Stromal cell of bone marrow (primary cell): Measurements from ENCODE around the gene IGLL5.
"Not testable (repeated sequence)": the region's sequence is repeated elsewhere in the genome, so short reads cannot be mapped to it uniquely, and the experiment has no call there.

ENCODE experiments used
- DNase-seq: peaks from one replicate; pipeline ENCODE4 v3.0.0-alpha.2; 2012; ENCODE audit warnings: low read depth

IGLL5 gene

DNA sequence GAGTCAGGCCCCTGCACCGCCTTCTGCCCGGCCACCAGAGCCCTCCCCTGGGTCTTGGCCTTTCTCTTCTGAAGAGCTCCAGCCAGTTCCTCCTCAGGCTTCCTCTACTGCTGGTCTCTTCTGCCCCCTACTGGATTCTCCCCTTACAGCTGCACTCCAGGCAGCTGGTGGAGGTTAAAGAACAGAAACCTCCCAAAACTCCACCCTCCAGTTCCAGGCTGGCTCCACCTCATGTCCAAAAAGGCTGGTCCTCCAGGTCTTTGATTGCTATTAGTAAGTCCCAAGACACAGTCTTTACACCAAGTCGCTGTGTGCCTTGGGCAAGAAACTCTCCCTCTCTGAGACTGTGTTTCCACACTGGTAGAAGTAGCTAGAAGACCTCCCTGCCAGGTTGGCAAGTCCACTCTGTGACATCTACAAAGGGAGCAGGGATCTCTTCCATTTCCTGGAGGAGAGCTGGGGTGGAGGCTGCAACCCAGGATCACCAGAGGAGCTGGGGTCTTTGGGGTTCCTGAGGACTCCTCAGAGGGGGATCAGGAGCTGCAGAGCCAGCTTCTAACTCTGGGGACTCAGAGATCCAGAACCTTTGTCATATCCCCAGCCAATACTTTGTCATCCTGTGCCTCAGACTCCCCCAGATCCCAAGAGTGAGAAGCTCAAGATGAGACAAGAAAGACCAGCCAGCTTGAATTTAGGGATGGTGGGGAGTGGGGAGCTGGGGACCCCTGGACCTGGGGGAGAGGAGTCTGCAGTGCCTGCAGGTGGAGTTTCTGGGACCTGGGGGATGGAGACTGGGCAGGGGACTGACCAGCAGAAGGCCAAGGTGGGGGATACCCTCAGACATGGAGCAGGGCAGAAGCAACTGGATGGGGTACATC, 3.4 kb upstream of the IGLL5 start:
- DNase-seq, result peak; percentile 34

DNA sequence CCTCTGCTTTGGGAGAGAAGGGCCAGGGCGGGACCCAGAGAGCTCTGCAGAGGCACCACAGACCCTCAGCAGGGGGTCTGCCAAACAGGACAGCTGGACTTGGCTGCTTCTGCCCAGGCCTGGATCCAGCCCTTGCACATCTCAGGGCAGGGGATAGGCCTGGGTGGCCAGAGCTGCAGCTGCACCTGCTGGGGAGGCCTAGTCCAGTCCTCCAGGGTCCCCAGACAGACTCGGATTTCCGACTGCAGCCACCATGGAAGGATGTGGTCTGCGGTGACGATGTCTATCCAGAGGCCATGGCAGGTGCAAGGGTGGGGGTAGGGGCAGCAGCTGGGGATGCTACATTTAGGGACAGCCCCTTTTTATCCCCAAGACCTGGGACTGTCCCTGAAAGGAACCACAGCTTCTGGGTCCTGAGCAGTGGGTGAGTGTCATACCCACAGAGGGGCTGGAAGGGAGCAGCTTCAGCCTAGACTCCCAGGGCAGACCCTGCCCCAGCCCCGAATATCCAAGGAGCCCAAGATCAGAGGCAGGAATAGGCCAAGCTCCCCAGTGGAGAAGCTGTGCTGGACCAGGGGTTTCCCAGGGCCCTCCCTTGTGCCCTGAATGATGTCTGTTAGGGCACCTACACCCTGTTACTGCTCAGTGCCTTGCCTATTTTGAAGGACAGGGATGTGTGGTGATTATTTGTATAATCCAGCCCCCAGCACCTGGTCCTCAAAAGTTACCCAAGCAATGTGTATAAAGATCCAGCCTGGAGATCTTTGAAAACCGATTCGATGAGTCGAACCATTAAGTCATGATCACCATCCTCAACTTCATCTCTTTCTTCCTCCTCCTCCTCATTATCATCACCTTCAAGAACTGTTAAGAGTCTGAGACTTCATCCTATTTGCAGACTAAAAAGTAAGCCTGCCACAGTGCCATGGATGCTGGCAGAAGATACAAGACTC, 2.5 kb upstream of the IGLL5 start:
- no peak for DNase-seq

DNA sequence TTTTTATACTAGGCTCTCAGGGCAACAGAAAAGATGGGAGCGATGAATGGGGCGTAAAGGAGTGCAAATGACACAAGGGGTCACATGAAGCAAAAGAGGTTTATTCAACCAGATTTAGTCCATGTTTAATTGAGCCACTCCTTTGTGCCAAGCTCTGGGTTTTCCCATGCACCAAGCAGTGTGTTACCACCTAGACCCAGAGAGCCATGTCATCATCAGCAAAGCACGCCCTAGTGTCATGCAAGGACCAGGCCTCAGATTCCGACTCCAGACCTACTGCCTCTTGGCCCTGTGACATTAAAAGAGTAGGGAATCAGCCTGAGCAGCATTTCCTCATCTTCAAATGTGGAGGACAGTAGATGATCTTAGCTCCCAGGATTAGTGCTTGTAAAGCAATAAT, 1.1 kb upstream of the IGLL5 start:
- DNase-seq, result no peak

DNA sequence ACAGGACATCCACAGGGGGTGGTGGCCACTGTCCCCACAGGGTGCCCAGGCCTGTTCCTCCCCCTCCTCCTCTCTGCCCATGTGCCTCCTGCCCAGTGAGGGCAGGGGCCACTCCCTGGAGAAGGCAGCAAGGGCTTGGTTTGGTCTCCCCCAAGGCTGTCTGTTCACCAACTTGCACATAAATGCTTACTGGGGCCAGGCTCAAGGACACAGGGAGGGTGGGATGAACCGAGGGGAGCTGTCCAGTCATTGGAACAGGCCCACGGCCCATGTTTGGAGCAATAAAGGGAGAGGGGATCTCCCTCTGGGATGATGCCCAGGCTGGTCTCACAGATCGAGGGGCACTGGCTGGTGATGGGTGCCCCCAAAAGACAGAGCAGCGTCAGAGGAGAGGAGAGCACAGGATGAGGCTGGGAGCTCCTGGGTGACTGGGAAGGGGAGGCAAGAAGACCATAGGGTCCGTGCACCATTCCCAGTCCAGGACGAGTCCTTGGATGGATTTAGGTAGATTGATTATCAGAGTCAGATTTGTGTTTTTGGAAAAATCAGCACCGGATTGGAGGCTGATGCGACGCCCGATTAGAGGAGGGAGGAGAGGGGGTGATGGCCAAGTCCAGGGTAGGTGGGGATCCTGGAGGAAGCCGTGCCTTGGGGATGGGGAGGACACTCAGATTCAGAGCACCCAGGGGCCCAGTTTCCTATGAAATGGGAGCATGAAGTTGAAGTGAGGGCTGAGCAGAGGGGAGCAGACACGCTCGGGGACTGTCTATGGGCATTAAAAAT, 1.1 kb downstream of the IGLL5 start:
- no peak for DNase-seq

- DNase-seq, result no peak
Observed at GRCh38 chr22:22890085-22890484, 2.5 kb downstream of the IGLL5 start.

DNA sequence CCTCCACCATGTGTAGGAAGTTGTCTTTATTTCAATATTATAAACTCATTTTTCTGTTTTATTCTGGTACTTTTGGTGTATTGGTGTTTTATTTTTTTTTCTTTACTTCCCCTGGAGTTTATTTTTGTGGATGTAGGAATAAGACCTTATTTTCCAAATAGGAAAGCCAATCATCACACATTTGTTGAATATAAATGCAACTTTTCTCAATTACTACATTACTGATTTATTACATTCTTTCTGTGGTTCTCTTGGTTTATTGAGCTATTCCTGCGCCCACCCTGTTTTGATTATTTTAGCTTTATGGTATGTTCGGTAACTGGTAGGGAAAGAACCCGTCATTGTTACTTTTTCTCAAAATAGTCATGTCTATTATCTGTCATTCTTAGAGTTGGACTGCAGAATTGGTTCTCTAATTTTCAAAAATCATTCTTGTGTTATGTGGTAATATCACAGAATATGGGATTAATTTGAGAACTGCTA, 3.6 kb downstream of the IGLL5 start:
- no peak for DNase-seq

DNA sequence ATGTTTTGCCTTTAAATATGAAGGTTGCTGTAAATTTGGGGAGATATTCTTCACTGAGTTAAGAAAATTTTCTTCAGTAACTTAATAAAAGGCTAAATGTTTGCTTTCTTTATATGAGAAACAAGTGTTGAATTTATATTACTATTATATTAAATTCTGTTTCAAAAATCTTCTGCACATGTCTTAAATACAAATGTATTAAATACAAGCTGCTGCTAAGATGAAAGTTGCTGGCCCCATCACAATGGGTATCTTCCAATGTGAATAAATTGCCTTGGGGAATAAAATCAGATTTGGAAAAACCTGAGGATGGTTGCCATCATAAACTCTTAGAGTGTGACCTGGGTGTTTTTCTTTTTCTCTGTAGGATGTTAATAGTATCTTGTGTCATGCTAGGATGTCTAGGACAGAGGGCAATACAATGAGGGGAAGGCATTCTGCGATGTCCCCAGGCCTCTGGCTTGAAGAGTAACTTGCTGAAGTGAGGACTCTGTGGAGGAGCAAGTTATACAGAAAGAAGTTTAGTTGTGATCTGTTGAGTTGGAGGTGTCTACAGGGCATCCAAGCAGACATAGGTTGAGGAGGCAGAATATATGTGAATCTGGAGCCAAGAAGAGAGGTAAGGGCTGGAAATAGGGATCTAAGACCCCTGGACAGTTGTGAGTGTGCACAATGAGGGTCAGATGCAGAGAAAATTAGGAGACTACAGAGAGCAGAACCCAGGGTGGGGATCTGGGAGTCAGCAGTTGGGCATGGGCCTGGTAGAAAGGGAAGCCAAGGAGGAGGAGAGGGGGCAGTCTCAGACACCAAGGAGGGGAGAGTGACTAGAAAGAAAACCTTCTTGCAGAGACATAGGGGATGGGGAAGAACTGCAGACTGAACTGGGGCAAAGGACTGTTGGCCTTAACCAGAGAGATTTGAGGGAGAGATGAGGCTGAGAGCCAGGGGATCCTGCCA, 4.8 kb downstream of the IGLL5 start:
- no peak for DNase-seq

DNA sequence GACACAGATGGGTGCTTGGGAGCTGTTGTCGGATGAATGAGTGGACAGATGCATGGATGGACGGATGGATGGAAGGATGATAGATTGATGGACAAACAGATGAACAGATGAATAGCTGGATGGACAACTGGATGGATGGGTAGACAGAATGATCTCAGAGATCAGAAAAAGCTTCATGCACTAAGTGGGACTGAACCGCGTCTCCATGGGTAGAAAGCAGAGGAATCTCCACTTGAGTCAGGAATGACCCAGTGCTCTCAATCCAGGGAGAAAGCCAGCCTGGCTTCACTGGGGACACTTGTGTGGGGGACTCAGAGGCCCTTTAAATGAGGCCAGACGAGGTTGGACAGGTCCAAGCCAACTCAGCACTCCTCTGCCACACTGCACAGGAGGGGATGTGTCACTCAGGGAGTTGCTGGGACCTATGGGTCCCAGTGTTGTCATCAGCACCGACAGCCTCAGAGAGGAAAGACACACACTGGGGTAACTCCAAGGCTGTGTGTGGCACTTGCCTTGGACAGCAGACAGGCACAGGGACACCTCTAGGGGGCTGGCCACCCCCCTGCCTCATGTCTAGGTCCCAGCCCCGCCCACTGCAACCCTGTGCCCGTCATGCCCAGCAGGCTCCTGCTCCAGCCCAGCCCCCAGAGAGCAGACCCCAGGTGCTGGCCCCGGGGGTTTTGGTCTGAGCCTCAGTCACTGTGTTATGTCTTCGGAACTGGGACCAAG, 5.6 kb downstream of the IGLL5 start:
- DNase-seq, result no peak

DNA sequence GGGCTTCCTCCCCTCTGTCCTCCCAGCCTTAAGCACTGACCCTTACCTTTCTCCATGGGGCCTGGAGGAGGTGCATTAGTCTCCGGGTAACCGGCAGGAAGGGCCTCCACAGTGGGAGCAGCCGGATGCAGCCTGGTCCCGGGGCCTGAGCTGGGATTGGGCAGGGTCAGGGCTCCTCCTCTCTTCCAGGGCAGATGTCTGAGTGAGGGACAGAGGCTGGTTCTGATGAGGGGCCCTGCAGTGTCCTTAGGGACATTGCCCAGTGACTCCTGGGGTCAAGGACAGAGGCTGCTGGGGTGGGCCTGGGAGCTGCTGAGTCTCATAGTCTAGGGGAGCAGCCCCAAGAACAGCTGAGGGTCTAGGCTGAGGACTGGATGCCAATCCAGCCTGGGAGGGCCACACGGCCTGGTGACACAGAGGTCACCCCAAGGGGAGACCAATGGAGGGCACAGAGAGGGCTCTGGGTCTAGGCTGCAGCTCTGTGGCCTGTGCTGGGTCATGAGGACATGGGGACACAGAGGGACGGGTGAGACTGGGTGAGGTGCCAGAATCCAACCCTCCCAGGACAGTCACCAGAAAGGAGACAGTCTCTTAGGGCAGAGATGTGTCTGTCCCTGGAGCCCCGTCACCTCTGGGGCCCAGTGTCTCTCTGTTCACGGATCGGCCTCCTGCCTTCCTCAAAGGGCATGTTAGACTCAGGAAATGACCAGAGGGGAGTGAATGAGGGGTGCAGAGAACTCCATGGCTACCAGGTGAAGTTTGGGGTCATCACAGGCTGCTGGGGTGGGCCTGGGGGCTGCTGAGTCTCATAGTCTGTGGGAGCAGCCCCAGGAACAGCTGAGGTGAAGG, 6.5 kb downstream of the IGLL5 start:
- DNase-seq, result no peak

DNA sequence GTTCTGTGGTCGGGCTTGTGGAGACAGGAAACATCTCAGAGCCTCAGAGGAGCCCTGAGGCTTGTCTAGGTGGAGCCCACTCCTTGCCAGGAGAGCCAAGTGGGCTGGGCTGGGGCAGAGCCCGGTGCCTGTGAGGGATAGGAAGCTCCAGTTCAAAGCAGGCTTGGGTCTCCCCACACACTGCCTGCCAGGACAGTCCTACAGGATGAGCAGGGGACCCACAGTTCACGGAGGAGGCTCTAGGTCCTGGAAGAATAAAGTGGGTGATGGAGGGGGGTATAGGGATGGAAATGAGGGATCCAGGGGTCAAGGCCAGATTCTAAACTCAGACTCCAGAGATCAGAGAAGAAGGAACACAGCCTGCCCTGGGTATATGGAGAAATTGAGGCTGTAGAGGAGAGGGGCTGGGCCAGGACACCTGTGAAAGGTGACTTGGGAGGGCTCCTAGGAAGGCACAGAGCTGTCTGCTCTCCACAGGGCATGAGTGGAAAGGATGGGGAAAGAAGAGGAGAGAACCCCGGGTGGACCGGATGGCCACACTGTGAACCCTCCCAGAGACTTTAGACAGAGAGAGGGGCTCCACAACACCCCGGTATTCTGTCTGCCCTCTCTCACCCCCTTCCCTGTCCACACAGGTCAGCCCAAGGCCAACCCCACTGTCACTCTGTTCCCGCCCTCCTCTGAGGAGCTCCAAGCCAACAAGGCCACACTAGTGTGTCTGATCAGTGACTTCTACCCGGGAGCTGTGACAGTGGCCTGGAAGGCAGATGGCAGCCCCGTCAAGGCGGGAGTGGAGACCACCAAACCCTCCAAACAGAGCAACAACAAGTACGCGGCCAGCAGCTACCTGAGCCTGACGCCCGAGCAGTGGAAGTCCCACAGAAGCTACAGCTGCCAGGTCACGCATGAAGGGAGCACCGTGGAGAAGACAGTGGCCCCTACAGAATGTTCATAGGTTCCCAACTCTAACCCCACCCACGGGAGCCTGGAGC, 7.4 kb downstream of the IGLL5 start:
- no peak for DNase-seq

DNA sequence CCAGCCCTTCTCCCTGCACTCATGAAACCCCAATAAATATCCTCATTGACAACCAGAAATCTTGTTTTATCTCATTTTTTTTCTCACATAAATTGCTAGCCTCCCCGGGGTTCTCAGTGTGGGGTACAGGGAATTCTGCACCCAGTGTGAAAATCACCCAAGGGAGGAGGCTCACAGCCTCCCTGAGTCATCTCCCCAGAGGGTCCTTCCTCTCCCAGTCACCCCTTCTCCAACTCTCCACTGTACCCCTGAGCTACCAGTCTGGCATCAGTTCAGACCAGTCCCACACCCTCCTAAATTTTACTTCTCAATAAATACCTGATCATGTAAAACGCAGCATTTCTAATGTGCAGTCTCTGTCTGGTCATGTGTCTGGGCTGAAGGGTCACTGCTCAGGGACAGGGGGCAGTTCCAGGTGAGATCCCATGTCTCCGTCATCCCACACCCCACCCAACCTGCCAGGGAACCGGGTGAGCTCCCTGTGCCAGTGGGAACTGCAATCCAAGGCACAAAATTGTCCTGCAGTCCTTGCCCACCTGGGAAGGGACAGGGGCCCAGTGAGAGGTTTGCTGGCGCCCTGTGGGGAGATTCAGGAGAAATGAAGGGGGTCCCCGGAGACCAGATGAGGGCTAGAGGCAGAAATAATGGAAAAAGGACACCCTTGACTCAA, 8.3 kb downstream of the IGLL5 start:
- no peak for DNase-seq

DNA sequence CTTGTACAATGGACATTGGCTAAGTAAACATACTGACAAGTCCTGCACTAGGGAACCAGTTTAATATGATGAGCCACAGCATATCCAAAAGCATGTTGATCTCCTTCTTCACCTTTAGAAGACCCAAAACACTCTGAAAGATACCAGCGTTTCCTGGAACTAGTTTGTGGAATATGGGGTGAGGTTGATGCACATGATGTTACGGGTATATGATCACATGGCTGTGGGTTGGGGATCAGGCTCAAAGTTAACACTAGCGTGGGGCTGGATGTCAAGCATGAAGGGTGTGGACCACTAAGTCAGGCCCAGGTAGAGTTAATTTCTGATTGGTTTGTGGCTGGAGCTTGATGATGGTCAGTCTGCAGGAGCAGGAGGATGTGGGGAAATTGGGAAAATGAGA, 9.0 kb downstream of the IGLL5 start:
- no peak for DNase-seq

- DNase-seq, result no peak
Observed at GRCh38 chr22:22897091-22897490, 9.5 kb downstream of the IGLL5 start.

GRCh38 chr22:22897947-22898346, 10.3 kb downstream of the IGLL5 start:
- DNase-seq, result no peak

GRCh38 chr22:22898411-22898950, 10.9 kb downstream of the IGLL5 start:
- DNase-seq, result not testable (repeated sequence)

- not testable (repeated sequence) for DNase-seq
Observed at GRCh38 chr22:22899342-22900080, 11.9 kb downstream of the IGLL5 start.
